HEK293T (cell line): ENCODE measurements around the gene NEIL1.
"Not testable (repeated sequence)": the region's sequence is repeated elsewhere in the genome, so short reads cannot be mapped to it uniquely, and the experiment has no call there.

ENCODE experiments used
- CTCF ChIA-PET: fragments of 350-600 bp; formaldehyde crosslinking; extraction: SDS; loops from one replicate; lab custom pipeline; 2021; ENCODE audit warnings: antibody characterized with exemption, inconsistent platforms; lab: Yijun Ruan, JAX
- POLR2A ChIA-PET: fragments of 350-600 bp; formaldehyde crosslinking; extraction: SDS; loops from one replicate; lab custom pipeline; 2020; ENCODE audit warnings: antibody characterized with exemption, inconsistent platforms; lab: Yijun Ruan, JAX
- DNase-seq: peaks from one replicate; pipeline ENCODE4 v3.0.0; 2012; ENCODE audit warnings: mixed read lengths; ENCODE audit errors: extremely low spot score
- ARNT ChIP-seq: fragments of 450-650 bp; IDR thresholded peaks from 2 replicates; pipeline ENCODE4 v1.6.1; 2017; ENCODE audit warnings: mild to moderate bottlenecking
- BHLHE40 ChIP-seq: fragments of 450-650 bp; IDR thresholded peaks from 2 replicates; pipeline ENCODE4 v1.6.1; 2016; ENCODE audit warnings: mild to moderate bottlenecking, moderate library complexity, borderline replicate concordance
- CTBP1 ChIP-seq: fragments of 450-650 bp; IDR thresholded peaks from 2 replicates; pipeline ENCODE4 v1.6.1; 2016; ENCODE audit warnings: borderline replicate concordance
- ELF4 ChIP-seq: fragments of 450-650 bp; IDR thresholded peaks from 2 replicates; pipeline ENCODE4 v1.6.1; 2017; ENCODE audit warnings: antibody characterized with exemption
- FOXA1 ChIP-seq: fragments of 450-650 bp; IDR thresholded peaks from 2 replicates; pipeline ENCODE4 v1.6.1; 2016; ENCODE audit warnings: mild to moderate bottlenecking
- FOXK2 ChIP-seq: fragments of 450-650 bp; IDR thresholded peaks from 2 replicates; pipeline ENCODE4 v1.6.1; 2016; ENCODE audit warnings: mild to moderate bottlenecking
- FOXM1 ChIP-seq: fragments of 450-650 bp; IDR thresholded peaks from 2 replicates; pipeline ENCODE4 v1.6.1; 2017; ENCODE audit warnings: mild to moderate bottlenecking, borderline replicate concordance
- HDGF ChIP-seq: fragments of 450-650 bp; IDR thresholded peaks from 2 replicates; pipeline ENCODE4 v1.6.1; 2017; ENCODE audit warnings: antibody characterized with exemption, borderline replicate concordance
- L3MBTL2 ChIP-seq: fragments of 450-650 bp; conservative IDR thresholded peaks from 2 replicates; pipeline ENCODE4 v1.6.1; 2016; ENCODE audit warnings: mild to moderate bottlenecking
- LEF1 ChIP-seq: fragments of 450-650 bp; IDR thresholded peaks from 2 replicates; pipeline ENCODE4 v1.6.1; 2017; ENCODE audit warnings: mild to moderate bottlenecking, borderline replicate concordance
- NFRKB ChIP-seq: fragments of 450-650 bp; IDR thresholded peaks from 2 replicates; pipeline ENCODE4 v1.6.1; 2016; ENCODE audit warnings: mild to moderate bottlenecking, moderate library complexity
- SP1 ChIP-seq: fragments of 450-650 bp; IDR thresholded peaks from 2 replicates; pipeline ENCODE4 v1.6.1; 2017
- SUZ12 ChIP-seq: fragments of 450-650 bp; IDR thresholded peaks from 2 replicates; pipeline ENCODE4 v1.6.1; 2016; ENCODE audit warnings: mild to moderate bottlenecking
- TARDBP ChIP-seq: fragments of 450-650 bp; IDR thresholded peaks from 2 replicates; pipeline ENCODE4 v1.6.1; 2016
- ZNF384 ChIP-seq: fragments of 450-650 bp; IDR thresholded peaks from 2 replicates; pipeline ENCODE4 v1.6.1; 2016
- TF ChIP-seq, protein P1 (sequence below): fragments of 450-650 bp; IDR thresholded peaks from 2 replicates; pipeline ENCODE4 v1.6.1; 2016

Gene NEIL1

DNA sequence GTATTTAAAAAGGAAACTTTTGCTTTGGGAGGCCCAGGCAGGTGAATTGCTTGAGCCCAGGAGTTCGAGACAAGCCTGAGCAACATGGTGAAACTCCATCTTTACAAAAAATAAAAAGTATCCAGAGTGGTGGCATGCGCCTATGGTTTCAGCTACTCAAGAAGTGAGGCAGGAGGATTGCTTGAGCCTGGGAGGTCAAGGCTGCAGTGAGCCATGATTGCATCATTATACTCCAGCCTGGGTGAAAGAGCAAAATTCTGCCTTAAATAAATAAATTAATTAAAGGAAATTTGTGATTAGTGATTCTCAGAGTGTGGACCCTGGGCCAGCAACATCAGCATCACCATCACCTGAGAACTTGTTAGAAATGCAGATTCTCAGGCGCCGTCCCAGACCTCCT, 20.9 kb upstream of the NEIL1 start:
- no peak for DNase-seq
- ChIA-PET POLR2A (no interaction called here), CTCF (interaction anchor here (0.6 kb wide), 1 partner anchor 305 kb away, joined by 3 read pairs; no protein-coding TSS in a partner anchor)
- no peak for TF ChIP-seq FOXM1
- TF ChIP-seq FOXA1 = no peak
- TF ChIP-seq SP1 = no peak
- no peak for TF ChIP-seq ZNF384
- TF ChIP-seq L3MBTL2 = no peak
- no peak for TF ChIP-seq ARNT
- TF ChIP-seq NFRKB = no peak
- no peak for TF ChIP-seq CTBP1
- TF ChIP-seq HDGF = no peak
- TF ChIP-seq, protein P1, sequence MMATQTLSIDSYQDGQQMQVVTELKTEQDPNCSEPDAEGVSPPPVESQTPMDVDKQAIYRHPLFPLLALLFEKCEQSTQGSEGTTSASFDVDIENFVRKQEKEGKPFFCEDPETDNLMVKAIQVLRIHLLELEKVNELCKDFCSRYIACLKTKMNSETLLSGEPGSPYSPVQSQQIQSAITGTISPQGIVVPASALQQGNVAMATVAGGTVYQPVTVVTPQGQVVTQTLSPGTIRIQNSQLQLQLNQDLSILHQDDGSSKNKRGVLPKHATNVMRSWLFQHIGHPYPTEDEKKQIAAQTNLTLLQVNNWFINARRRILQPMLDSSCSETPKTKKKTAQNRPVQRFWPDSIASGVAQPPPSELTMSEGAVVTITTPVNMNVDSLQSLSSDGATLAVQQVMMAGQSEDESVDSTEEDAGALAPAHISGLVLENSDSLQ = no peak
- TF ChIP-seq ELF4 = no peak
- no peak for TF ChIP-seq LEF1
- TF ChIP-seq FOXK2 = no peak
- TF ChIP-seq TARDBP = no peak
- no peak for TF ChIP-seq BHLHE40
- TF ChIP-seq SUZ12 = no peak

DNA sequence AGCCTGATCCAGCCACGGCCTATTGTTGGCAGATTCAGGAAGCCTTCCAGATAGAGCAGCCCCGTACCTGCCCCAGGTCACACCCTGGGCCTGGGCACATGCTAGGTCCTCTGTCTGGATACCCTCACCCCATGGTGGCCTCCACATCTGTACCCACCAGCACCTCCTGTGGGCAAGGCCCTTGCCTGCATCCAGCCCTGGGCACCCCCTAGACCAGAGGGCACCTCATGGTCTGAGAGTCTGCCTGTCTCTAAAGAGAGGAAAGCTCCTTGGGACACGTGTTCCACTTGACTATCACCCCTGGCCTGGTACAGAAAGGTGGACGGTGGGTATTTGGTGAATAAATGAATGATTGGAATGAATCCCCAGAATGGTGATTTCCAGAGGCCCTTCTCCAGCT, 19.8 kb upstream of the NEIL1 start:
- ChIA-PET POLR2A (interaction anchor here (0.7 kb wide), 1 partner anchor 169 kb away, joined by 4 read pairs; no protein-coding TSS in a partner anchor), CTCF (no interaction called here)
- no peak for DNase-seq
- no peak for TF ChIP-seq FOXA1
- TF ChIP-seq L3MBTL2 = no peak
- TF ChIP-seq SUZ12 = no peak
- TF ChIP-seq CTBP1 = no peak
- TF ChIP-seq, protein P1 = no peak
- no peak for TF ChIP-seq BHLHE40
- no peak for TF ChIP-seq ELF4
- no peak for TF ChIP-seq HDGF
- TF ChIP-seq NFRKB = no peak
- no peak for TF ChIP-seq FOXK2
- TF ChIP-seq LEF1 = no peak
- TF ChIP-seq TARDBP = no peak
- TF ChIP-seq ARNT = no peak
- TF ChIP-seq SP1 = no peak
- no peak for TF ChIP-seq FOXM1
- no peak for TF ChIP-seq ZNF384

DNA sequence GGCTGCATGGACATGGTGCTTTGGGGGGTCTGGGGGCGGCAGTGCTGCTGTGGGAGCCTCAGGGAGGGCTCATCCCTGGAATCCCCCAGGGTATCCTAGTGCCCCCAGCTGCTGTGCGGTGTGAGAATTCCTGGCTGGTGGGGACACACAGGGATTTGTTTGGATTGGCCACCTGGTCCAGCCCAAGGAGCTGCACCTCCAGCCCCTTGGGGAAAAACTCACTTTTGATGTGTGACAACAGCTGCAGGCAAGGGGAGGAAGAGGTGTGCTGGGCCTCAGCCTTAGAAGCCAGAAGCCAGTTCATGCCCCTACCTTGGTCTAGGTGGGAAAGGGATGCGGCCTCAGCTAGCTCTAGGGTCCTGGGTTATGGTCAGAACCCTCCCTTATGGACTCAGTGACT, 19.3 kb upstream of the NEIL1 start:
- ChIA-PET POLR2A (interaction anchor here (0.7 kb wide), 1 partner anchor 169 kb away, joined by 4 read pairs; no protein-coding TSS in a partner anchor), CTCF (interaction anchor here (0.6 kb wide), 1 partner anchor 311 kb away, joined by 3 read pairs; no protein-coding TSS in a partner anchor)
- no peak for DNase-seq

DNA sequence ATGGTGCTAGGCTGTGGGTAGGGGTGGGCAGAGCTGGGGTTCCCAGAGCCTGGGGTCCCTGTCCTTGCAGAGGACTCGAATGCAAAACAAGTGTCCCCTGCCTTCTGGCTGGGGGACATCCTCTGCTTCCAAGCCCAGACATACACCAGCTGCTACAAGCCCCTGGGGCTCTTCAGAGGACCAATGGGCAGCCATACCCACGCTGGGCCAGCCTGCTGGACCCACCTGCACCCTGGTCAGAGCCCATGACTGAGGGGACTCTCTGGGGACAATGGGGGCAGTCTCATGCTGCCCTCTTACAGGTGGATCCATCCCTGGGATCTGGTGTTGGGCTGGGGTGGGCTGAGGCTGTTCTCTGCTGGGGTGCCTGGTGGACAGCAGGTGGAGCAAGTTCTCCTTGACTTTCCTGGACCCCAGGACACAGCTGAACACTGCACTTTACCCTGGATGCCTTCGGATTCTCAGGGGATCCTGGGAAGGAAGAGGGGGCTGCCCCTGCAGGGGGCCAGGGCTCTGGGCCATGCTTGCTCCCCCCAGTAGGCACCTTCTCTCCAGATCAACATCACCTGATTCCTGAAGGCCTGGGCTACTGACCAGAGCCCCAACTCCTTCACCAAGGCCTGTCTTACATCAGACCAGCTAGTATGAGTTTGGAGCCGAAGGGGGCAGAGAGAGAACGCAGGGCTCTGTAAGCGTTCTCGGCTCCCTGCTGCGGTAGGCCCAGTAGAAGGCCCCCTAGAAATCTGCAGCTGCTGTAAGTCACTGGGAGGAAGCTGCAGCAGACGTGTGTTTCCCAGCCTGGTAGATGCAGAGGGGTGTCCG, 18.1 kb upstream of the NEIL1 start:
- ChIA-PET POLR2A (no interaction called here), CTCF (interaction anchor here (1.3 kb wide), 1 partner anchor 9 kb away, joined by 4 read pairs; no protein-coding TSS in a partner anchor)
- no peak for TF ChIP-seq ELF4
- no peak for TF ChIP-seq ARNT
- TF ChIP-seq FOXK2 = no peak
- no peak for TF ChIP-seq ZNF384
- TF ChIP-seq BHLHE40 = no peak
- no peak for TF ChIP-seq SP1
- no peak for TF ChIP-seq SUZ12
- TF ChIP-seq NFRKB = no peak
- no peak for TF ChIP-seq TARDBP
- TF ChIP-seq CTBP1 = no peak
- no peak for TF ChIP-seq HDGF
- TF ChIP-seq L3MBTL2 = no peak
- DNase-seq = no peak

More for the DNA sequence above, 19.3 kb upstream of the NEIL1 start:
- no peak for TF ChIP-seq FOXM1
- TF ChIP-seq, protein P1 = no peak
- TF ChIP-seq ARNT = no peak
- TF ChIP-seq CTBP1 = no peak
- TF ChIP-seq NFRKB = no peak
- TF ChIP-seq BHLHE40 = no peak
- TF ChIP-seq LEF1 = no peak

DNA sequence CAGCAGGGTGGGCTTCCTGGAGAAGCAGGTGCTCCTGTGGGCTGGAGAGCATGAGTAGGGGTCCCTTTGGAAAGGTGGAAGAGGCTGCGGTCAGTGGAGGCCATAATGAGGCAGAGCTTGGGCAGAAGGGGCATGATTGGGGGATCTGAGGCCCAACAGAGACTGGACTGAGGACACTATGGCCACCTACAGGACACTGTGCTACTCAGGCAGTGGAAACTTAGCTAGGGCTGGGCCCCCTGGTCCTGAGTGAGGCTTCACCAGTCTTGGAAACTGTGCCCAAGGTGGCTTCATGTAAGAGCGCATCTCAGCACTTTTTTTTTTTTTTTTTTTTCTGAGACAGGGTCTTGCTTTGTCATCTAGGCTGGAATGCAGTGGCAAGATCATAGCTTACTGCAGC, 17.3 kb upstream of the NEIL1 start:
- ChIA-PET POLR2A (no interaction called here), CTCF (interaction anchor here (0.8 to 1.3 kb wide), 2 partner anchors 10 to 38 kb away, joined by 4 read pairs; no protein-coding TSS in a partner anchor)
- TF ChIP-seq CTBP1 (no peak), ELF4 (no peak), HDGF (no peak), ZNF384 (no peak), ARNT (no peak), TARDBP (no peak), FOXA1 (no peak), L3MBTL2 (no peak), BHLHE40 (no peak)
- TF ChIP-seq, protein P1 = no peak
- no peak for DNase-seq

DNA sequence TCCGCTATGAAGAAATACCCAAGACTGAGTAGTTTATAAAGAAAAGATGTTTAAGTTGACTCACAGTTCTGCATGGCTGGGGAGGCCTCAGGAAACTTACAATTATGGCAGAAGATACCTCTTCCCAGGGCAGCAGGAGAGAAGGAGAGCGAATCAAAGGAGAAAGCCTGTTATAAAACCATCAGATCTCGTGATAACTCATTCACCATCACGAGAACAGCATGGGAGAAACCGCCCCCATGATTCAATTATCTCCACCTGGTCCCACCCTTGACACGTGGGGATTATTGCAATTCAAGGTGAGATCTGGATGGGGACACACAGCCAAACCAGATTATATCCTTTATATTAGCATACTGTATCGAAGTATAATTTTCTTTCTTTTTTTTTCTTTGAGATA, 14.7 kb upstream of the NEIL1 start:
- POLR2A ChIA-PET, CTCF ChIA-PET, DNase-seq: not testable (repeated sequence)

DNA sequence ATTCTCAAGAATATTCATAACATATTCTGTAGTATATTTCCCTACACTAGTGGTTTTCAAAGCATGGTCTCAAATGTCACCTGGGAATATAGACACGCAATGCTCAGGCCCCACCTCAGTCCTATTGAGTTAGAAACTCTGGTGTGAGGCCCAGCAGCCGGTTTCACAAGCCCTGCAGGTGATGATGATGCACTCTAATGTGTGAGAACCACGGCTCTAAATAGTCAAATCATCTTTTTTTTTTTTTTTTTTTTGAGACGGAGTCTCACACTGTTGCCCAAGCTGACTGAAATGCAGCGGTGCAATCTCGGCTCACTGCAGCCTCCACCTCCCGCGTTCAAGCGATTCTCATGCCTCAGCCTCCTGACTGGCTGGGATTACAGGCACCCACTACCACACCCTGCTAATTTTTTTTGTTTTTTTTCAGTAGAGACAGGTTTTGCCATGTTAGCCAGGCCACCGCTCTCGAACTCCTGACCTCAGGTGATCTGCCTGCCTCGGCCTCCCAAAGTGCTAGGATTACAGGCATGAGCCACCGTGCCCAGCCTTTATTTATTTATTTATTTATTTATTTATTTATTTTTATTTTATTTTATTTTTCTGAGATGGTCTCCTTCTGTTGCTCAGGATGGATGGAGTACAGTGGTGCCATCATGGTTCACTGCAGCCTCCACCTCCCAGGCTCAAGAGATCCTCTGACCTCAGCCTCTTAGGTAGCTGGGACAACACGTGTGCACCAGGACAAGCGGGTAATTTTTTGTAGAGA, 13.0 kb upstream of the NEIL1 start:
- not testable (repeated sequence) for DNase-seq
- CTCF ChIA-PET = interaction anchor here (0.7 to 1.7 kb wide), 2 partner anchors 34 to 305 kb away, joined by 3 to 9 read pairs; no protein-coding TSS in a partner anchor
- POLR2A ChIA-PET = interaction anchor here (2.3 kb wide), 1 partner anchor 14 kb away, joined by 13 read pairs; the partner anchor contains the start of gene NEIL1
